GM23248 (cell line): Measurements from ENCODE around the gene FBXL3.

Experiments used
- EZH2 ChIP-seq: fragments of 200-600 bp; sonication (generic); IDR thresholded peaks from 2 replicates; pipeline ENCODE4 v1.6.1; 2018; ENCODE audit warnings: antibody characterized with exemption, mild to moderate bottlenecking; ENCODE audit not compliant: insufficient read depth, poor library complexity, severe bottlenecking
- EZH2phosphoT487 ChIP-seq: fragments of 200-600 bp; sonication (generic); IDR thresholded peaks from 2 replicates; pipeline ENCODE4 v1.6.1; 2018; ENCODE audit warnings: antibody characterized with exemption, moderate library complexity, mild to moderate bottlenecking, low read depth; ENCODE audit not compliant: insufficient read depth

- no peak for TF ChIP-seq EZH2
- no peak for TF ChIP-seq EZH2phosphoT487
Measured at GRCh38 chr13:76971215-76971614, 55.7 kb downstream of the FBXL3 start.
